Measurements from ENCODE around the gene PA2G4. TPM values are rescaled to one million over a fixed set of nuclear protein-coding genes. Genes with fewer than 3 reads are reported as not detected.
A peak's percentile ranks its signal among the peaks of the same experiment; 100 is the strongest.

Gene PA2G4
- total RNA-seq, 1 donor from 2014 or later, result 141 TPM

DNA sequence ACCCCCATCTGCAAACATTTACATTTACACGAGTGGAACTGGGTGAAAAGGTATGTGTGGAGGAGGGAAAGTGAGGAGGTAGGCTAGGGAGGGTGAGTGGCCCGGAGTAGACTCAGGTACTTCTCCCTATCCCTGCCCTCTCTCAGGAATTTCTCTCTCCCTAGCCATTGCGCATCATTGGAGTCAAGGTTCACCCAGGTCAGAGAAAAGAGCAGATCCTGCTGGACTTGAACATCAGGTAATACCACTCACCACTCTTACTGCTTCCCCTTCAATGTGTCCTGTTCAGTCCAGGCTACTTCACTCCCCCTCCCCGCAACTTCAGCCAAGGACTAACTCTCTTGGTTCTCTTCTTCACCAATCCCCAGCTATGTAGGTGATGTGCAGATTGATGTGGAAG lies 26.5 kb downstream of the PA2G4 start:
- H3K36me3 Mint-ChIP-seq, result peaks cover 23% of the 10 kb centered on the region

GRCh38 chr12:56134897-56135296 lies 30.5 kb downstream of the PA2G4 start:
- H3K27ac Mint-ChIP-seq, result no peak overlapping the region

More for the DNA sequence above, 26.5 kb downstream of the PA2G4 start:
- TF ChIP-seq, protein P1, sequence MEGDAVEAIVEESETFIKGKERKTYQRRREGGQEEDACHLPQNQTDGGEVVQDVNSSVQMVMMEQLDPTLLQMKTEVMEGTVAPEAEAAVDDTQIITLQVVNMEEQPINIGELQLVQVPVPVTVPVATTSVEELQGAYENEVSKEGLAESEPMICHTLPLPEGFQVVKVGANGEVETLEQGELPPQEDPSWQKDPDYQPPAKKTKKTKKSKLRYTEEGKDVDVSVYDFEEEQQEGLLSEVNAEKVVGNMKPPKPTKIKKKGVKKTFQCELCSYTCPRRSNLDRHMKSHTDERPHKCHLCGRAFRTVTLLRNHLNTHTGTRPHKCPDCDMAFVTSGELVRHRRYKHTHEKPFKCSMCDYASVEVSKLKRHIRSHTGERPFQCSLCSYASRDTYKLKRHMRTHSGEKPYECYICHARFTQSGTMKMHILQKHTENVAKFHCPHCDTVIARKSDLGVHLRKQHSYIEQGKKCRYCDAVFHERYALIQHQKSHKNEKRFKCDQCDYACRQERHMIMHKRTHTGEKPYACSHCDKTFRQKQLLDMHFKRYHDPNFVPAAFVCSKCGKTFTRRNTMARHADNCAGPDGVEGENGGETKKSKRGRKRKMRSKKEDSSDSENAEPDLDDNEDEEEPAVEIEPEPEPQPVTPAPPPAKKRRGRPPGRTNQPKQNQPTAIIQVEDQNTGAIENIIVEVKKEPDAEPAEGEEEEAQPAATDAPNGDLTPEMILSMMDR (conservative IDR thresholded peaks at IDR 0.05), result no peak
- no peak for DNase-seq (ENCODE audit: extremely low spot score, unreplicated experiment)
- Mint-ChIP-seq H3K27ac (no peak overlapping the region), H3K4me3 (peak overlapping the region; percentile 86), H3K9me3 (no peaks in the 10 kb centered on the region), H3K4me1 (ENCODE audit: unreplicated experiment) (peaks cover 34% of the 10 kb centered on the region), H3K27me3 (no peaks in the 10 kb centered on the region)

GRCh38 chr12:56137853-56138571 lies 33.7 kb downstream of the PA2G4 start:
- TF ChIP-seq, protein P1 (conservative IDR thresholded peaks at IDR 0.05), result no peak
- no peak overlapping the region for H3K27ac Mint-ChIP-seq
- DNase-seq (ENCODE audit: extremely low spot score, unreplicated experiment), result no peak
- no peak overlapping the region for H3K4me3 Mint-ChIP-seq
- no peaks in the 10 kb centered on the region for H3K4me1 Mint-ChIP-seq (ENCODE audit: unreplicated experiment)
- H3K9me3 Mint-ChIP-seq, result no peaks in the 10 kb centered on the region
- peaks cover 41% of the 10 kb centered on the region for H3K36me3 Mint-ChIP-seq
- H3K27me3 Mint-ChIP-seq, result no peaks in the 10 kb centered on the region

More at GRCh38 chr12:56134897-56135296, 30.5 kb downstream of the PA2G4 start:
- no peaks in the 10 kb centered on the region for H3K27me3 Mint-ChIP-seq
- H3K4me1 Mint-ChIP-seq (ENCODE audit: unreplicated experiment), result peaks cover 5% of the 10 kb centered on the region
- peaks cover 44% of the 10 kb centered on the region for H3K36me3 Mint-ChIP-seq
- TF ChIP-seq, protein P1 (conservative IDR thresholded peaks at IDR 0.05), result no peak
- no peak for DNase-seq (ENCODE audit: extremely low spot score, unreplicated experiment)
- H3K4me3 Mint-ChIP-seq, result no peak overlapping the region
- no peaks in the 10 kb centered on the region for H3K9me3 Mint-ChIP-seq

GRCh38 chr12:56141946-56142784 lies 37.8 kb downstream of the PA2G4 start:
- Mint-ChIP-seq H3K36me3 (peaks cover 38% of the 10 kb centered on the region), H3K27ac (no peak overlapping the region), H3K4me1 (ENCODE audit: unreplicated experiment) (peaks cover 6% of the 10 kb centered on the region), H3K9me3 (no peaks in the 10 kb centered on the region), H3K4me3 (no peak overlapping the region), H3K27me3 (no peaks in the 10 kb centered on the region)
- DNase-seq (ENCODE audit: extremely low spot score, unreplicated experiment), result no peak
- TF ChIP-seq, protein P1 (conservative IDR thresholded peaks at IDR 0.05), result no peak

GRCh38 chr12:56143217-56143616 lies 38.9 kb downstream of the PA2G4 start:
- no peak for DNase-seq (ENCODE audit: extremely low spot score, unreplicated experiment)
- H3K27ac Mint-ChIP-seq, result no peak overlapping the region
- no peak overlapping the region for H3K4me3 Mint-ChIP-seq
- TF ChIP-seq, protein P1 (conservative IDR thresholded peaks at IDR 0.05), result no peak
- no peaks in the 10 kb centered on the region for H3K27me3 Mint-ChIP-seq
- no peaks in the 10 kb centered on the region for H3K9me3 Mint-ChIP-seq
- H3K36me3 Mint-ChIP-seq, result peaks cover 33% of the 10 kb centered on the region
- peaks cover 6% of the 10 kb centered on the region for H3K4me1 Mint-ChIP-seq (ENCODE audit: unreplicated experiment)
